ENCODE measurements around the gene PRPF40B.

DNA sequence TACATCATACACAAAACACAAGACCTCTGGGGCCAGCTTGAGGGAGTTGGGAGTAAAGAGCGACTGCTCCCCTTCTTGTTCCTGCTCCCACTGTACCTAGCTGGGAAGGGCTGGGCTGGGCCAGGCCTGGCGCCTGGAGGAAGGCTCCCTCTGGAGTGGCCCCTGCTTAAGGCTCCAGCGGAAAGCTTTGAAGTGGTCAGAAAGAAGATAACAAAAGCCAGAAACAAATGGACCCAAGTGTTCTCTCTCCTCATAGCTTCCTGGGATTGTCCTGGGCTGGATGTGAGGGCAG is 25.3 kb downstream of the PRPF40B start:
- TF ChIP-seq, protein P1, sequence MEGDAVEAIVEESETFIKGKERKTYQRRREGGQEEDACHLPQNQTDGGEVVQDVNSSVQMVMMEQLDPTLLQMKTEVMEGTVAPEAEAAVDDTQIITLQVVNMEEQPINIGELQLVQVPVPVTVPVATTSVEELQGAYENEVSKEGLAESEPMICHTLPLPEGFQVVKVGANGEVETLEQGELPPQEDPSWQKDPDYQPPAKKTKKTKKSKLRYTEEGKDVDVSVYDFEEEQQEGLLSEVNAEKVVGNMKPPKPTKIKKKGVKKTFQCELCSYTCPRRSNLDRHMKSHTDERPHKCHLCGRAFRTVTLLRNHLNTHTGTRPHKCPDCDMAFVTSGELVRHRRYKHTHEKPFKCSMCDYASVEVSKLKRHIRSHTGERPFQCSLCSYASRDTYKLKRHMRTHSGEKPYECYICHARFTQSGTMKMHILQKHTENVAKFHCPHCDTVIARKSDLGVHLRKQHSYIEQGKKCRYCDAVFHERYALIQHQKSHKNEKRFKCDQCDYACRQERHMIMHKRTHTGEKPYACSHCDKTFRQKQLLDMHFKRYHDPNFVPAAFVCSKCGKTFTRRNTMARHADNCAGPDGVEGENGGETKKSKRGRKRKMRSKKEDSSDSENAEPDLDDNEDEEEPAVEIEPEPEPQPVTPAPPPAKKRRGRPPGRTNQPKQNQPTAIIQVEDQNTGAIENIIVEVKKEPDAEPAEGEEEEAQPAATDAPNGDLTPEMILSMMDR (conservative IDR thresholded peaks at IDR 0.05 in 1 of 2, IDR thresholded peaks at IDR 0.05 in 1 of 2; ENCODE audit: extremely low read depth in 1 of 2, insufficient read depth in 1 of 2, low read depth in 1 of 2, low read length in 2 of 2) = no peak
- no peak for TF ChIP-seq EZH2 (IDR thresholded peaks at IDR 0.05; ENCODE audit: borderline replicate concordance, low read length)

Data from mammary epithelial cell (primary cell).